HEK293 (cell line): ENCODE data around the gene PLCH2.

ENCODE experiments used
- CTCF ChIA-PET: fragments of 350-600 bp; formaldehyde crosslinking; extraction: SDS; loops from one replicate; lab custom pipeline; 2021; ENCODE audit warnings: antibody characterized with exemption; lab: Yijun Ruan, JAX
- POLR2A ChIA-PET: fragments of 300-600 bp; formaldehyde crosslinking; extraction: SDS; loops from one replicate; lab custom pipeline; 2020; ENCODE audit warnings: antibody characterized with exemption, inconsistent platforms; lab: Yijun Ruan, JAX
- H3K27ac ChIP-seq: fragments of 200-500 bp; sonication (Bioruptor generic); 2 replicates; pipeline ENCODE4 v1.5.1; 2014; ENCODE audit warnings: low read depth, low read length, control low read depth, inconsistent platforms; ENCODE audit errors: extremely low read depth
- H3K36me3 ChIP-seq, 2 experiments: fragments of 200-500 bp in 1 of 2; sonication (Bioruptor generic) in 1 of 2; 1 replicate in 1 of 2; 2 replicates in 1 of 2; pipeline ENCODE4 v1.5.1; 2014 to 2017; ENCODE audit warnings: inconsistent platforms in 2 of 2, low read length in 2 of 2; ENCODE audit not compliant: control insufficient read depth in 2 of 2, insufficient read depth in 1 of 2
- H3K4me1 ChIP-seq: fragments of 200-500 bp; sonication (Bioruptor generic); 2 replicates; pipeline ENCODE4 v1.5.1; 2014; ENCODE audit warnings: mild to moderate bottlenecking, low read length, inconsistent platforms; ENCODE audit not compliant: control insufficient read depth, insufficient read depth
- H3K4me3 ChIP-seq: 2 replicates; pipeline ENCODE4 v1.5.1; 2011; ENCODE audit warnings: low read depth, mild to moderate bottlenecking, control low read depth, low read length, moderate library complexity
- H3K9me3 ChIP-seq: fragments of 200-500 bp; sonication (Bioruptor generic); 2 replicates; pipeline ENCODE4 v1.5.1; 2014; ENCODE audit warnings: low read depth, low read length, inconsistent platforms; ENCODE audit not compliant: control insufficient read depth, insufficient read depth
- GLIS1 ChIP-seq: fragments of 450-650 bp; formaldehyde crosslinking; IDR thresholded peaks from 2 replicates; pipeline ENCODE4 v1.5.1; 2016; ENCODE audit warnings: missing biosample characterization, missing genetic modification characterization
- REST ChIP-seq: fragments of 450-650 bp; formaldehyde crosslinking; IDR thresholded peaks from 2 replicates; pipeline ENCODE4 v1.5.1; 2016; ENCODE audit warnings: missing biosample characterization, missing genetic modification characterization
- SCRT2 ChIP-seq: fragments of 450-650 bp; formaldehyde crosslinking; IDR thresholded peaks from 2 replicates; pipeline ENCODE4 v1.5.1; 2016; ENCODE audit warnings: missing biosample characterization, missing genetic modification characterization
- ZBTB7A ChIP-seq: fragments of 450-650 bp; formaldehyde crosslinking; IDR thresholded peaks from 2 replicates; pipeline ENCODE4 v1.5.1; 2016; ENCODE audit warnings: low read depth, missing biosample characterization, missing genetic modification characterization
- ZFHX2 ChIP-seq: fragments of 450-650 bp; formaldehyde crosslinking; conservative IDR thresholded peaks from 2 replicates; pipeline ENCODE4 v1.5.1; 2016; ENCODE audit warnings: missing biosample characterization, missing genetic modification characterization
- ZFP3 ChIP-seq: fragments of 450-650 bp; formaldehyde crosslinking; IDR thresholded peaks from 2 replicates; pipeline ENCODE4 v1.5.1; 2016; ENCODE audit warnings: low read depth, missing biosample characterization, missing genetic modification characterization
- ZIC2 ChIP-seq: fragments of 450-650 bp; formaldehyde crosslinking; IDR thresholded peaks from 2 replicates; pipeline ENCODE4 v1.5.1; 2016; ENCODE audit warnings: missing biosample characterization, missing genetic modification characterization
- ZNF555 ChIP-seq: fragments of 450-650 bp; formaldehyde crosslinking; conservative IDR thresholded peaks from 2 replicates; pipeline ENCODE4 v1.5.1; 2017; ENCODE audit warnings: missing biosample characterization, mild to moderate bottlenecking, missing genetic modification characterization, inconsistent platforms
- ZNF621 ChIP-seq: fragments of 450-650 bp; formaldehyde crosslinking; IDR thresholded peaks from 2 replicates; pipeline ENCODE4 v1.5.1; 2017; ENCODE audit warnings: missing biosample characterization, missing genetic modification characterization
- ZNF639 ChIP-seq: fragments of 450-650 bp; formaldehyde crosslinking; IDR thresholded peaks from 2 replicates; pipeline ENCODE4 v1.5.1; 2016; ENCODE audit warnings: missing biosample characterization, missing genetic modification characterization
- ZNF747 ChIP-seq: fragments of 450-650 bp; formaldehyde crosslinking; IDR thresholded peaks from 2 replicates; pipeline ENCODE4 v1.5.1; 2016; ENCODE audit warnings: missing biosample characterization, missing genetic modification characterization
- ZNF830 ChIP-seq: fragments of 450-650 bp; IDR thresholded peaks from 2 replicates; pipeline ENCODE4 v1.5.0; 2018; ENCODE audit warnings: missing biosample characterization, missing genetic modification characterization, low read depth, mild to moderate bottlenecking, moderate library complexity
- ZNF843 ChIP-seq: fragments of 450-650 bp; formaldehyde crosslinking; IDR thresholded peaks from 2 replicates; pipeline ENCODE4 v1.5.1; 2016; ENCODE audit warnings: missing biosample characterization, missing genetic modification characterization
- TF ChIP-seq, protein P1 (sequence below): fragments of 450-650 bp; formaldehyde crosslinking; IDR thresholded peaks from 2 replicates; pipeline ENCODE4 v1.5.1; 2016; ENCODE audit warnings: missing biosample characterization, missing genetic modification characterization
- TF ChIP-seq, protein P2 (sequence below): fragments of 450-650 bp; formaldehyde crosslinking; IDR thresholded peaks from 2 replicates; pipeline ENCODE4 v1.5.1; 2016; ENCODE audit warnings: missing biosample characterization, missing genetic modification characterization
- TF ChIP-seq, protein P3 (sequence below): fragments of 450-650 bp; formaldehyde crosslinking; conservative IDR thresholded peaks from 2 replicates; pipeline ENCODE4 v1.5.1; 2016; ENCODE audit warnings: low read depth, missing biosample characterization, missing genetic modification characterization

Gene PLCH2

DNA sequence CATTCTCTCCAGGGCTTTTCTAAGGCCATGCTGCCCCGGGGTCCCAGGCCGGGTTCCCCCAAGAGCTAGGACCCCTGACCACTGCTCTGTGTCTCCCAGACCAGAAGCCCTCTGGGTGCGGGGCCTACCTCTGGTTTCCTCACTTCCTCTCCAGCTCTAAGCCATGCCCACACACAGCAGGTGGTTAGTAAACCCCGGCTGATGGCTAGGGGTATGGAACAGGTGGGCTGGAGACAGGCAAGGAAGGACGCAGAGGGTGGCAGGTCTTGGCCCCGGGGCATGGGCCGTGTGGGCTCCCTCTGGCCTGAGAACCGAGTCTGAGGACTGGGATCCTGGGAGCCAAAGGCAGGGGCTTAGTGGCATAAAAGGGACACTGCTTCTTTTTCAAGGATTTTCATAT lies 15.9 kb upstream of the PLCH2 start:
- no peak overlapping the region for H3K27ac ChIP-seq
- POLR2A ChIA-PET = no interaction called here

GRCh38 chr1:2460996-2461751 lies 14.9 kb upstream of the PLCH2 start:
- Histone ChIP-seq H3K9me3 (no peaks in the 10 kb centered on the region), H3K4me1 (no peaks in the 10 kb centered on the region), H3K4me3 (no peak overlapping the region), H3K36me3 (no peaks in the 10 kb centered on the region), H3K27ac (no peak overlapping the region)
- CTCF ChIA-PET = no interaction called here
- TF ChIP-seq, protein P1, sequence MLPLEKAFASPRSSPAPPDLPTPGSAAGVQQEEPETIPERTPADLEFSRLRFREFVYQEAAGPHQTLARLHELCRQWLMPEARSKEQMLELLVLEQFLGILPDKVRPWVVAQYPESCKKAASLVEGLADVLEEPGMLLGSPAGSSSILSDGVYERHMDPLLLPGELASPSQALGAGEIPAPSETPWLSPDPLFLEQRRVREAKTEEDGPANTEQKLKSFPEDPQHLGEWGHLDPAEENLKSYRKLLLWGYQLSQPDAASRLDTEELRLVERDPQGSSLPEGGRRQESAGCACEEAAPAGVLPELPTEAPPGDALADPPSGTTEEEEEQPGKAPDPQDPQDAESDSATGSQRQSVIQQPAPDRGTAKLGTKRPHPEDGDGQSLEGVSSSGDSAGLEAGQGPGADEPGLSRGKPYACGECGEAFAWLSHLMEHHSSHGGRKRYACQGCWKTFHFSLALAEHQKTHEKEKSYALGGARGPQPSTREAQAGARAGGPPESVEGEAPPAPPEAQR (tag by site-specific recombination) = no peak
- TF ChIP-seq GLIS1 (tag by site-specific recombination) = 0 out of 2 replicates have a peak, but pooled peaks have one; percentile 23
- TF ChIP-seq ZIC2 (tag by site-specific recombination) = peak; percentile 92
- POLR2A ChIA-PET = no interaction called here

More for the DNA sequence above, 15.9 kb upstream of the PLCH2 start:
- TF ChIP-seq ZNF555 (tag by site-specific recombination) (no peak), SCRT2 (peak; percentile 55), REST (tag by site-specific recombination) (0 out of 2 replicates have a peak, but pooled peaks have one; percentile 40), ZFHX2 (tag by site-specific recombination) (no peak)
- CTCF ChIA-PET = interaction anchor here (0.6 kb wide), 1 partner anchor 400 kb away, joined by 3 read pairs; no protein-coding TSS in a partner anchor
- Histone ChIP-seq H3K9me3 (no peaks in the 10 kb centered on the region), H3K36me3 (no peaks in the 10 kb centered on the region), H3K4me1 (no peaks in the 10 kb centered on the region), H3K4me3 (no peak overlapping the region)

- no peak overlapping the region for H3K27ac ChIP-seq
- H3K36me3 ChIP-seq = no peaks in the 10 kb centered on the region
- no peak overlapping the region for H3K4me3 ChIP-seq
- H3K4me1 ChIP-seq = no peaks in the 10 kb centered on the region
- ChIA-PET POLR2A (no interaction called here), CTCF (no interaction called here)
- H3K9me3 ChIP-seq = no peaks in the 10 kb centered on the region
- TF ChIP-seq ZNF843 (tag by site-specific recombination) (no peak), ZIC2 (tag by site-specific recombination) (no peak), ZNF830 (tag by site-specific recombination) (no peak), ZNF747 (no peak), ZFP3 (no peak), ZNF639 (tag by site-specific recombination) (no peak), ZBTB7A (tag by site-specific recombination) (no peak), ZNF621 (tag by site-specific recombination) (no peak)
- TF ChIP-seq, protein P2, sequence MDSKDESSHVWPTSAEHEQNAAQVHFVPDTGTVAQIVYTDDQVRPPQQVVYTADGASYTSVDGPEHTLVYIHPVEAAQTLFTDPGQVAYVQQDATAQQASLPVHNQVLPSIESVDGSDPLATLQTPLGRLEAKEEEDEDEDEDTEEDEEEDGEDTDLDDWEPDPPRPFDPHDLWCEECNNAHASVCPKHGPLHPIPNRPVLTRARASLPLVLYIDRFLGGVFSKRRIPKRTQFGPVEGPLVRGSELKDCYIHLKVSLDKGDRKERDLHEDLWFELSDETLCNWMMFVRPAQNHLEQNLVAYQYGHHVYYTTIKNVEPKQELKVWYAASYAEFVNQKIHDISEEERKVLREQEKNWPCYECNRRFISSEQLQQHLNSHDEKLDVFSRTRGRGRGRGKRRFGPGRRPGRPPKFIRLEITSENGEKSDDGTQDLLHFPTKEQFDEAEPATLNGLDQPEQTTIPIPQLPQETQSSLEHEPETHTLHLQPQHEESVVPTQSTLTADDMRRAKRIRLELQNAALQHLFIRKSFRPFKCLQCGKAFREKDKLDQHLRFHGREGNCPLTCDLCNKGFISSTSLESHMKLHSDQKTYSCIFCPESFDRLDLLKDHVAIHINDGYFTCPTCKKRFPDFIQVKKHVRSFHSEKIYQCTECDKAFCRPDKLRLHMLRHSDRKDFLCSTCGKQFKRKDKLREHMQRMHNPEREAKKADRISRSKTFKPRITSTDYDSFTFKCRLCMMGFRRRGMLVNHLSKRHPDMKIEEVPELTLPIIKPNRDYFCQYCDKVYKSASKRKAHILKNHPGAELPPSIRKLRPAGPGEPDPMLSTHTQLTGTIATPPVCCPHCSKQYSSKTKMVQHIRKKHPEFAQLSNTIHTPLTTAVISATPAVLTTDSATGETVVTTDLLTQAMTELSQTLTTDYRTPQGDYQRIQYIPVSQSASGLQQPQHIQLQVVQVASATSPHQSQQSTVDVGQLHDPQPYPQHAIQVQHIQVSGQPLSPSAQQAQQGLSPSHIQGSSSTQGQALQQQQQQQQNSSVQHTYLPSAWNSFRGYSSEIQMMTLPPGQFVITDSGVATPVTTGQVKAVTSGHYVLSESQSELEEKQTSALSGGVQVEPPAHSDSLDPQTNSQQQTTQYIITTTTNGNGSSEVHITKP (tag by site-specific recombination) = no peak
- TF ChIP-seq, protein P3, sequence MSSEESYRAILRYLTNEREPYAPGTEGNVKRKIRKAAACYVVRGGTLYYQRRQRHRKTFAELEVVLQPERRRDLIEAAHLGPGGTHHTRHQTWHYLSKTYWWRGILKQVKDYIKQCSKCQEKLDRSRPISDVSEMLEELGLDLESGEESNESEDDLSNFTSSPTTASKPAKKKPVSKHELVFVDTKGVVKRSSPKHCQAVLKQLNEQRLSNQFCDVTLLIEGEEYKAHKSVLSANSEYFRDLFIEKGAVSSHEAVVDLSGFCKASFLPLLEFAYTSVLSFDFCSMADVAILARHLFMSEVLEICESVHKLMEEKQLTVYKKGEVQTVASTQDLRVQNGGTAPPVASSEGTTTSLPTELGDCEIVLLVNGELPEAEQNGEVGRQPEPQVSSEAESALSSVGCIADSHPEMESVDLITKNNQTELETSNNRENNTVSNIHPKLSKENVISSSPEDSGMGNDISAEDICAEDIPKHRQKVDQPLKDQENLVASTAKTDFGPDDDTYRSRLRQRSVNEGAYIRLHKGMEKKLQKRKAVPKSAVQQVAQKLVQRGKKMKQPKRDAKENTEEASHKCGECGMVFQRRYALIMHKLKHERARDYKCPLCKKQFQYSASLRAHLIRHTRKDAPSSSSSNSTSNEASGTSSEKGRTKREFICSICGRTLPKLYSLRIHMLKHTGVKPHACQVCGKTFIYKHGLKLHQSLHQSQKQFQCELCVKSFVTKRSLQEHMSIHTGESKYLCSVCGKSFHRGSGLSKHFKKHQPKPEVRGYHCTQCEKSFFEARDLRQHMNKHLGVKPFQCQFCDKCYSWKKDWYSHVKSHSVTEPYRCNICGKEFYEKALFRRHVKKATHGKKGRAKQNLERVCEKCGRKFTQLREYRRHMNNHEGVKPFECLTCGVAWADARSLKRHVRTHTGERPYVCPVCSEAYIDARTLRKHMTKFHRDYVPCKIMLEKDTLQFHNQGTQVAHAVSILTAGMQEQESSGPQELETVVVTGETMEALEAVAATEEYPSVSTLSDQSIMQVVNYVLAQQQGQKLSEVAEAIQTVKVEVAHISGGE = no peak
These were observed 13.3 kb upstream of the PLCH2 start for GRCh38 chr1:2462819-2463218.
